ENCODE data around the gene UBFD1. TPM values are rescaled to one million over a fixed set of nuclear protein-coding genes. Genes with fewer than 3 reads are reported as not detected.

The UBFD1 gene
- total and polyA plus RNA-seq, 10 of the 15 experiments (the other 5 are each of a cell fraction or from before 2014, with no cell fraction given): 7.3 to 48.5 (median 32.1) TPM

- no peak for TF ChIP-seq GATAD2B (conservative IDR thresholded peaks at IDR 0.05; ENCODE audit: low read depth)
- no peak for TF ChIP-seq BACH1 (IDR thresholded peaks at IDR 0.05; ENCODE audit: borderline replicate concordance)
- no peak for TF ChIP-seq BCL11A (IDR thresholded peaks at IDR 0.05; ENCODE audit: low read depth, low read length)
- no peak for TF ChIP-seq NFXL1 (IDR thresholded peaks at IDR 0.05; ENCODE audit: borderline replicate concordance)
- no peak for TF ChIP-seq ZNF24 (IDR thresholded peaks at IDR 0.05)
- TF ChIP-seq SIN3A (IDR thresholded peaks at IDR 0.05; ENCODE audit: low read depth, low read length): no peak
- TF ChIP-seq PRDM15 (CRISPR knock-in tag; IDR thresholded peaks at IDR 0.05): no peak
- TF ChIP-seq LARP7 (IDR thresholded peaks at IDR 0.05): no peak
- TF ChIP-seq ZBED1 (IDR thresholded peaks at IDR 0.05; ENCODE audit: borderline replicate concordance): no peak
- TF ChIP-seq CREB1 (IDR thresholded peaks at IDR 0.05; ENCODE audit: low read depth): no peak
- no peak for TF ChIP-seq CEBPZ (IDR thresholded peaks at IDR 0.05; ENCODE audit: low read depth, low read length)
- H3K4me3 ChIP-seq: no peak overlapping the region
- RAD21 ChIA-PET (ENCODE audit: unreplicated experiment): no interaction called here
- DNase-seq (ENCODE audit: low read depth, low spot score): no peak
- H3K27me3 ChIP-seq (replicated peaks in 1 of 2; ENCODE audit: control insufficient read depth in 2 of 2, insufficient read depth in 2 of 2, low read length in 1 of 2): no peaks in the 10 kb centered on the region
- H3K9me3 ChIP-seq (replicated peaks; ENCODE audit: control insufficient read depth, insufficient read depth, low read length): no peaks in the 10 kb centered on the region
- no peaks in the 10 kb centered on the region for H4K20me1 ChIP-seq (ENCODE audit: control insufficient read depth, insufficient read depth)
- intact Hi-C loops (cut with micrococcal nuclease; ENCODE audit: unreplicated experiment) (no loop called here), in situ Hi-C loops (cut with MboI) (no loop called here)
- CTCF ChIA-PET: interaction anchor here (1.0 to 1.2 kb wide), 2 partner anchors 16 to 76 kb away, joined by 3 read pairs; no protein-coding TSS in a partner anchor
- no TSS peak for BruUV-seq (replicated peaks)
- H2AFZ ChIP-seq (ENCODE audit: control insufficient read depth, low read depth, low read length): no peak overlapping the region
- 48% methylated on average over 4 of the region's 4 CpGs for WGBS (ENCODE audit: insufficient coverage, insufficient replicate concordance, low lambda C conversion rate, missing lambda C conversion rate)
- POLR2A ChIA-PET: no interaction called here
- no peak overlapping the region for H3K9ac ChIP-seq (ENCODE audit: control insufficient read depth, insufficient read depth, low read length)
- H3K4me2 ChIP-seq (ENCODE audit: control insufficient read depth, insufficient read depth): peak overlapping the region; percentile 8; the same call in 1 of the 2 replicates
- no peak for ATAC-seq
- no peak for FAIRE-seq
- H3K4me1 ChIP-seq (ENCODE audit: control insufficient read depth, insufficient read depth, low read length): peaks cover 33% of the 10 kb centered on the region
- H3K27ac ChIP-seq (ENCODE audit: control insufficient read depth, insufficient read depth): no peak overlapping the region
- H3K36me3 ChIP-seq (ENCODE audit: control insufficient read depth in 2 of 2, insufficient read depth in 2 of 2, low read length in 1 of 2): peaks cover 13 to 21% of the 10 kb centered on the region in 2 experiments
- H3K79me2 ChIP-seq (ENCODE audit: control insufficient read depth, insufficient read depth, low read length): no peaks in the 10 kb centered on the region
- SMC1A ChIA-PET (ENCODE audit: uncharacterized antibody, unreplicated experiment): interaction anchor here (1.0 to 6.8 kb wide), 3 partner anchors 8 to 14 kb away, joined by 3 to 48 read pairs (median 3); no protein-coding TSS in a partner anchor
Measured at GRCh38 chr16:23520500-23520899, 37.0 kb upstream of the UBFD1 start.
